ENCODE results near the gene CHRDL2. TPM values are rescaled to one million over a fixed set of nuclear protein-coding genes. Genes with fewer than 3 reads are reported as not detected.

Gene CHRDL2
- total and polyA plus RNA-seq, 2 donors = 0.69 to 72.8 TPM

DNA sequence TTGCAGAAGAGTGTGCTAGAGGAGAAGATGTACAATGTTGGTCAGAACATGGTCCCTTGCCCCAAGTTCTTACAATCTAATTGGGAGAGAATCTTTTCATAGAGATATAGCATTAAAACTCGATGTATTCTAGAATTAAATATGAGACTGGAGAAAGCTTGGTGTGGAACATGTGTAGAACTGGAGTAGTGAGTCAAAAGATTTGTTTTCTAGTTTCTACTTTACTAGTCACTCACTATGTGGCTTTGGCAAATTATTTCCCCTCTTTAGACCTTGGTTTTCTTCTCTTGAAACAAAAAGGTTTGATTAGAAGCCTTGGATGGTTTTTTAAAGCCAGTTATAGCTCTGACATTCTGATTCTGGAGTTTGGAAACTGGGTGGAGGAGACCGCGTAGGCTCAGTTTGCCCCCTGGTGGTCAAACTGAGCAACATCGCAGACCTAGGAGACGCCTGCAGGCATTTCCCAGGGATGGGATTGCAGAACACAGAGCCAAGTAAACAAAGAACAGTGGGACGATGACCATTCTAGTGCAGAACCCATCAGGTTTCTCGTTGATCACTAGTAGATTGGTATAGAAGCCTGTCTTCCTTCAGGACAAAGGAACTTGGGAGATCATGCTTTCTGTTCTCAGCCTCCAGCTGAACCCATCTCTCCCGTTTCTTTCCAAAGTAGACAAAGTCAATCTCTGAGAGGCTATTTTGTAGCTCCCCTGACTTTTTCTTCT is 8.5 kb upstream of the CHRDL2 start:
- Histone ChIP-seq H3K36me3 (ENCODE audit: insufficient read depth) (no peaks in the 10 kb centered on the region), H3K4me3 (ENCODE audit: low read depth, low read length) (no peak overlapping the region), H3K4me1 (ENCODE audit: insufficient read depth) (no peaks in the 10 kb centered on the region), H3K27ac (ENCODE audit: low read depth) (no peak overlapping the region)
- WGBS = 23% methylated on average over 8 of the region's 8 CpGs
- DNase-seq (ENCODE audit: extremely low spot score) = no peak

DNA sequence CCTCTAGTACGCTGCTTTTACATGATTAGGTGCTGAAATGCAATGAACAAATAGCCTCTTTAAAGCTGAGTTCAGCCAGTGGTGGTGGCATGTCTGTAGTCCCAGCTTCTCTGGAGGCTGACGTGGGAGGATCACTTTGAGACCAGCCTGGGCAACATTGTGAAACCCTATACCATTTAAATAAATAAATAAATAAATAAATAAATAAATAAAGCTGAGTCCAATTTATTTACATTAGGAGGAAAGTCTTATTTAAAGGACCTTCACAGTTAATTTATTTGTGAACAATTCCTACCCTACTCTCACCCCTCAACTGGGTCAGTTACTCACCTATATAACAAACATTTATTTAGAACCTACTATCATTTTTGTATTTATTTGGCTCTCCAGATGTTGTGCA is 4.8 kb upstream of the CHRDL2 start:
- WGBS = 92% methylated on average over 2 of the region's 2 CpGs
- no peak overlapping the region for H3K4me3 ChIP-seq (ENCODE audit: low read depth, low read length)
- H3K36me3 ChIP-seq (ENCODE audit: insufficient read depth) = no peaks in the 10 kb centered on the region
- no peaks in the 10 kb centered on the region for H3K4me1 ChIP-seq (ENCODE audit: insufficient read depth)
- no peak for DNase-seq (ENCODE audit: extremely low spot score)
- H3K27ac ChIP-seq (ENCODE audit: low read depth) = no peak overlapping the region

DNA sequence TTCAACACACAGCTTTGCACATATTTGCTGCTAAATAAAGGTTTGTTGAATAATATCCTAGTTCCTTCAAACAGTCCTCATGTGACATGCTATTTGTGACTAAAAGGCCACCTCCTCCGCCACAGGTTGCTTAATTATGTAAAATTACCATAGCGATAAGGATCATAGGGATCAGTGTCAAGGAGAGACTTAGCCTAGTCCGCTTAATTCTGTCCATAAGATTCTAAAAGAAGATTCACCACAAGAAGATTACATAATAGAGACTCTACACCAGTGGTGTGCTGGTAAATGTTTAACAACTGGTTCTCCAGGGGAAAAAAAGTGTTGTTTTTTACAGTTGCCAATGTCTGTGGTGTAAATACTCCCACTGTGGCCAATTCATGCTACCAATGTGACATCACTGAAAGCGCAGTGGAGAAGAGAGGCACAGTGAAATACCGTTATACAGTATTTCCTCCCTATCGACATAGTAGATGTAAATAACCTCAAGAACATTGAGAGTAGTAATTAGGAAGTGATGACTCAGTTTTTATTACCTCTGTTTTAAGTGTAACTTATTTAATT is 4.2 kb upstream of the CHRDL2 start:
- DNase-seq (ENCODE audit: extremely low spot score) = no peak
- Histone ChIP-seq H3K36me3 (ENCODE audit: insufficient read depth) (no peaks in the 10 kb centered on the region), H3K4me3 (ENCODE audit: low read depth, low read length) (no peak overlapping the region), H3K4me1 (ENCODE audit: insufficient read depth) (no peaks in the 10 kb centered on the region), H3K27ac (ENCODE audit: low read depth) (no peak overlapping the region)
- 90% methylated on average over 6 of the region's 6 CpGs for WGBS

DNA sequence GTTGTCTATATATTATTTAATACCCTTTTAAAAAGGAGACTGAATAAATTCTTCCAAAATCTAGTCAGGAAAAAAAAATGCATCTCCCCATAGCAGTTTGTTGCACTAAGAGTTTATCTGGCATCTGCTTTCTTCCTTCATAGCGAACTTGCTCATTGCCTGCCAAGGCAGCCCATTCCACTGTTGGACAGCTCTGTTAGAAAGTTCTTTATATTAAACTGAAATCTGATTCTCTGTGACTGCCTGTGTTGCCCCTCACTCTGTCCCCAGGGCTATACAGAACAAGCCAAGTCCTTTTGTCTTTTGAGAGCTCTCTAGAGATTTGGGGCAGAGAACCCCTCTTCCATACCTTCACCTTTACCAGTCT is 3.3 kb upstream of the CHRDL2 start:
- Histone ChIP-seq H3K27ac (ENCODE audit: low read depth) (no peak overlapping the region), H3K4me1 (ENCODE audit: insufficient read depth) (no peaks in the 10 kb centered on the region), H3K36me3 (ENCODE audit: insufficient read depth) (no peaks in the 10 kb centered on the region), H3K4me3 (ENCODE audit: low read depth, low read length) (no peak overlapping the region)
- 34% methylated on average over 1 of the region's 1 CpG for WGBS
- no peak for DNase-seq (ENCODE audit: extremely low spot score)

DNA sequence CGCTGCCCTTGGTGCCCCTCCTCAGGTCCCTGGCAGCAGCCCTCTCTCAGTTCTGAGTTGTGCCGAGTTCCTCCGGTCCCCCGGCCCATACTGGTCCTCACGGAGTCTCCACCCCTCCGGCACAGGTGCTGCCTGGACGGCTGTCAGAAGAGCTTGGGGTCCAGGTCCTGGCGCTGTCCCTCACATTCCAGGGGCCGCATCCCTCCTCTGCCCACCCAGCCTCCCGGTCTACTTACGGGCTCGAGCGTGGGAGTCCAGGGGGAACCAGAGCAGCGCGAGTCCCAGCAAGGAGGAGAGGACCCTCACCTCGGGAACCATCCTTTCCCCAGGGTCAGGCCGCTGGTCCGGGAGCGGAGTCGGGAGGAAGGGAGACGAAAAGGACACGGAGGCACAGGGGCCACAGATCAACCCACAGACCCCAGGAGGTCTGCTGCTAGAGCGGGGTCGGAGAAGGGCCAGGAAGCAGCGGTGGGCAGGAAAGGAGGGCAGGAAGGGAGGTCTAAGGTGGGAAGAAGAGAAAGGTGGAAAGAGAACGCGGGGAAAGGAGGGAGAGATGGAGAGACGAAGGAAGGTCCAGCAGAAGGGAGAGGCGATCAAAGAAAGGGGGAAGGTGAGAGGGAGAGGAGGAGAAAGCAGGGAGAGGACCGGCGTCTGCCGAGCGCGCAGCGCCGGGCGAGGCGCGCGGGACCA is 510 bp downstream of the CHRDL2 start:
- WGBS = 10% methylated on average over 40 of the region's 40 CpGs
- Histone ChIP-seq H3K4me3 (ENCODE audit: low read depth, low read length) (peak overlapping the region; percentile 23), H3K36me3 (ENCODE audit: insufficient read depth) (no peaks in the 10 kb centered on the region), H3K4me1 (ENCODE audit: insufficient read depth) (no peaks in the 10 kb centered on the region), H3K27ac (ENCODE audit: low read depth) (no peak overlapping the region)
- no peak for DNase-seq (ENCODE audit: extremely low spot score)

DNA sequence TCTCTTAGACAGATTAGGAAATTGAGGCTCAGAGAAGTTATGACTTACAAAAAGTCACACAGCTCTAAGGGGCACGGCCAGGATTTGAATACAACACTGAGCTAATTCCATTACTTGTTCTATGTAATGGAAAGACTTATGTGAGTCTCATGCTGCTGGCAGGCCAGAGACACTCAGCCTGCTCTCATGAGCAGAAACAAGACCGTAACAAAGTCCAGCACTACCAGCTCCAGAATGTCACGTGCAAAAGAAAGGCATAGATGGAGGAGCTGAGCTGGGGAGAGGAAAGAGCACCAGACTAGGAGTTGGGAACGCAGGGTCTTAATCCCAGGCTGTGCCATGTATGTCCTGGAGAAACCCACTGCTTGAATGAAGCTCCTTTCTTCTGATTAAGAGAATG is 1.8 kb downstream of the CHRDL2 start:
- DNase-seq (ENCODE audit: extremely low spot score) = no peak
- no peaks in the 10 kb centered on the region for H3K4me1 ChIP-seq (ENCODE audit: insufficient read depth)
- H3K4me3 ChIP-seq (ENCODE audit: low read depth, low read length) = no peak overlapping the region
- no peaks in the 10 kb centered on the region for H3K36me3 ChIP-seq (ENCODE audit: insufficient read depth)
- 82% methylated on average over 4 of the region's 4 CpGs for WGBS
- no peak overlapping the region for H3K27ac ChIP-seq (ENCODE audit: low read depth)

DNA sequence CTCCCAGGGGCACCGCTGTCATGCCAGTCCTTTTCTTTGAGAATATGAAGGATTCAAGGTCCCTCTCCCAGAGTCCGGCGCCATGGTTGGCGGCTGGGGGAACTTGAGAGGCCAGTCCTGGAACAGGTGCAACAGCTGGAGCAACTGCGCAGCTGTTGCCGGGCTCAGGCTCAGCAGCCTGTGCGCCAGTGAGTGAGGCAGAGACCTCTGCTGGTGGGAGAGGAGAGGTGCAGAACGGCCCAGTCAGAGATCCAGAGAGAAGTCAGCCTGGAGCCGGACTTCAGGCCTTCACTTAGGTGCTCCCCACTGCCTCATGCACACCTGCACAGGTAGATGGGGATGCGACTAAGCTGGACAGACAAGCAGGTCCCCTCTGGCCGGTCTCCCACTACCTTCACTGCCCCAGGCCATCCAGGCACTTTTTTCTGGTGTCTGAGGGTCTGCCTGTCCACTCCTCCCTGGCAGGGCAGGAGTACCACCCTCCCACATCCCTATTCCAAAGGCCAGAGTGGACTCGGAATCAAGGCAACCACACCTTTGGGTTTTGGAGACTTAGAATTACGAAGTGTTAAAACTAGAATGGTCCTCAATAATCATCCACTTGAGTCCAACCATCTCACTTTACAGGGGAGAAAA is 4.6 kb downstream of the CHRDL2 start:
- DNase-seq (ENCODE audit: extremely low spot score) = peak; percentile 20
- H3K36me3 ChIP-seq (ENCODE audit: insufficient read depth) = no peaks in the 10 kb centered on the region
- 13% methylated on average over 13 of the region's 13 CpGs for WGBS
- no peaks in the 10 kb centered on the region for H3K4me1 ChIP-seq (ENCODE audit: insufficient read depth)
- H3K27ac ChIP-seq (ENCODE audit: low read depth) = no peak overlapping the region
- H3K4me3 ChIP-seq (ENCODE audit: low read depth, low read length) = no peak overlapping the region

DNA sequence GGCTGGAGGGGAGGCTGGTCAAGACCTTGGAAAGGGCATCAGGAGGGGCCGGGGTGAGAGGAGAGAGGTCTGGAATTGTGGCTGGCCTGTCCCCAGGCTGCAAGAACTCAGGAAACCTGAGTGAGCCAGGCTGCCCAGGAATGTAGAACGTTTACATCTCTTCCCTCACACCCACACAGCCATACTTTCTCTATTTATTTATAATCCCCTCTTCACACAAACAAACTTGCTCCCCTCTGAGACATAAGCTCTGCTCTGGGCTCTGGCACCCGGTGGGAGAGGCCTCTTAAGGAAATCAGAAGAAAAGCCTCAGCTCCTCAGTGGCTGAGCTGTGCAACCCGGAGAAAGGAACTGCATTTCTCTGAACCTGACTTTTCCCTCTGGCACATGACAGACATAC is 5.5 kb downstream of the CHRDL2 start:
- Histone ChIP-seq H3K36me3 (ENCODE audit: insufficient read depth) (no peaks in the 10 kb centered on the region), H3K27ac (ENCODE audit: low read depth) (no peak overlapping the region), H3K4me1 (ENCODE audit: insufficient read depth) (peaks cover 2% of the 10 kb centered on the region), H3K4me3 (ENCODE audit: low read depth, low read length) (no peak overlapping the region)
- DNase-seq (ENCODE audit: extremely low spot score) = no peak
- WGBS = 36% methylated on average over 4 of the region's 4 CpGs

DNA sequence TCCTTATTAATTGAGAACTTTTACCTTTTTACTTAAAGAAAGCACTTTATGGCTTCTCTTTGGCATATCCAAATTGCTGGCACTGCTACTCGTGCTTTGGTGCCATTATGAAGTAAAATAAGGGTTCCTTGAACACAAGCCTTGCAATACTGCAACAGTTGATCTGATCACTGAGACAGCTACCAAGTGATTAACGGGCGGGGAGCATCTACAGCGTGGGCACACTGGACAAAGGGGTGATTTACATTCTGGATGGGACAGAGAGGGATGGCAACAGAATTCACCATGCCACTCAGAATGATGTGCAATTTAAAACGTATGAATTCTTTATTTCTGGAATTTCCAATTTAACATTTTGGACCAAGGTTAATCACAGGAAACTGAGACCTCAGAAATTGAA is 7.7 kb downstream of the CHRDL2 start:
- Histone ChIP-seq H3K36me3 (ENCODE audit: insufficient read depth) (no peaks in the 10 kb centered on the region), H3K4me1 (ENCODE audit: insufficient read depth) (peaks cover 2% of the 10 kb centered on the region), H3K4me3 (ENCODE audit: low read depth, low read length) (no peak overlapping the region), H3K27ac (ENCODE audit: low read depth) (no peak overlapping the region)
- no peak for DNase-seq (ENCODE audit: extremely low spot score)
- 89% methylated on average over 5 of the region's 5 CpGs for WGBS

DNA sequence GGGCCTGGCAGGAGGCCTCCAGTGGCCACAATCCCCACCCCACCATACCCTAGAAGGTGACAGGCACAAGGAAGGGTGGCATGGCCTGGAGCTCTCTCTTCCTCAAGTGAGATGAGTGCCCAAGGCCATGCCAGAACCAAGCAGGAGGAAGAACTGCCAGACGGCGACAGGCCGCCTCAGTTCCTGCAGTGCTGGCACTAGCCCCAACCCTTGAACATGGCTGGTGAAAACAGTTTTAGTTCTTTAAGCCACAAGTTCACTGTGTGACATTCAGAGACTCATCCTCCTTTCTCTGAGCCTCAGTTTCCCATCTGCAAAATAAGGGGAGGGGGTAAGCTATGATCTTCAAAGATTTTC is 9.8 kb downstream of the CHRDL2 start:
- Histone ChIP-seq H3K36me3 (ENCODE audit: insufficient read depth) (no peaks in the 10 kb centered on the region), H3K27ac (ENCODE audit: low read depth) (no peak overlapping the region), H3K4me1 (ENCODE audit: insufficient read depth) (peaks cover 2% of the 10 kb centered on the region), H3K4me3 (ENCODE audit: low read depth, low read length) (no peak overlapping the region)
- DNase-seq (ENCODE audit: extremely low spot score) = no peak
- 79% methylated on average over 3 of the region's 3 CpGs for WGBS

DNA sequence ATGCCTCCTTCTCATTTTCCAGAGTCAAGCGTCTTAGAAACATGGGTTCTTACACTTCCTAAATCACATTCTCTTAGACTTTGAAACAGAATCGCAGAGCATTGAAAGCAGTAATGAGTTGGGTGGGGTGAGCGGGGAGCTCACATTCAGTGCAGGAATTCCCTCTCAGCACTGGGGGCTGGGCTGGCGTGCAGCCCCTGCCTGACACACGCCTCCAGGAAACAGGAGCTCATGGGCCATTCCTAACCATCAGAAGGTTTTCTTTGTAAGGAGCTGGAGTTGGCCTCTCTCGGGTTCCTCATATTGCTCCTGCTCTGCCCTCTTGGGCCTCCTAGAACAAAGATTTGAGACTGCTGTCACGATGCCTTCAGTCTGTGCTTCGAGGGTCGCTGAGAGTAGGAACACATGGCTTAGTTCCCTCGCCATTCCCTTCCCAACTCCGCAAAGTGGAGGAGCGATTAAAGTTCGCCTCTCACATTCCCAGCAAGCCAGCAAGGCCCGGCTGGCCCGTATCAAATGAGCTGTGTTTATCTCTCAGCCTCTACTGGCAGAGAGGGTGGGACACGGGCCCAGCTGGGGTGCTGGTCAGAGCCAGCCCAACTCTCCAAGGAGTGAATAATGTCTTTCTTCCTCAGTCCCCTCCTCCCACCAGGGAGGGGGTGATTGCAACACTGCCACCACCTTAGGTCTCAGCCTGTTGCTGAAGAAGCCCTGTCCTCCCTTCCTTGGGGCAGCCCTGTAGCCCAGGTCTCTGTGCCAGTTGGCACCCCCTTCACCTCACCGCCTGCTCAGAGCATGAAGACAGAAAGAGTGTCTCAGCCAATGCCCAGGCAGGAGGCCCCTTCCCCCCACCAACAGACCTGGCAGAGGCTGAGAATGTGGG is 10.4 kb downstream of the CHRDL2 start:
- Histone ChIP-seq H3K4me3 (ENCODE audit: low read depth, low read length) (no peak overlapping the region), H3K27ac (ENCODE audit: low read depth) (peak overlapping the region; percentile 54), H3K4me1 (ENCODE audit: insufficient read depth) (peaks cover 2% of the 10 kb centered on the region), H3K36me3 (ENCODE audit: insufficient read depth) (no peaks in the 10 kb centered on the region)
- WGBS = 24% methylated on average over 17 of the region's 17 CpGs
- no peak for DNase-seq (ENCODE audit: extremely low spot score)

DNA sequence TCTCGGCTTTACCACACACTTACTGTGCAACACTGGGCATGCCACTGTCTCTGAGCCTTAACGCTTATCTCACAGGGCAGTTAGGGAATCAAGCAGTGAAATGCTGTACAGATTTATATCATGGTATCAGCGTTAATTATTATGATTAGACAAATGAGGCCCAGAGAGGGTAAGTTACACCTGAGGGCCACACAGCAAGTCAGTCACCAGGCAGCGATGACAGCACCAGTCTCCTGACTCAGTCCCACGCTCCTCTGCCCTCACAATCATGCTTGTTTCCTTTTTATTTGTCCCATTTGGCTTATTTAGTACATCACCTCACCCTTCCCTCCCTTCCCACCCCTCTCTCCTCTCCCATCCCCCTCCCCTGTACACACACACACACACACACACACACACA is 12.2 kb downstream of the CHRDL2 start:
- no peak overlapping the region for H3K27ac ChIP-seq (ENCODE audit: low read depth)
- WGBS = 85% methylated on average over 5 of the region's 5 CpGs

DNA sequence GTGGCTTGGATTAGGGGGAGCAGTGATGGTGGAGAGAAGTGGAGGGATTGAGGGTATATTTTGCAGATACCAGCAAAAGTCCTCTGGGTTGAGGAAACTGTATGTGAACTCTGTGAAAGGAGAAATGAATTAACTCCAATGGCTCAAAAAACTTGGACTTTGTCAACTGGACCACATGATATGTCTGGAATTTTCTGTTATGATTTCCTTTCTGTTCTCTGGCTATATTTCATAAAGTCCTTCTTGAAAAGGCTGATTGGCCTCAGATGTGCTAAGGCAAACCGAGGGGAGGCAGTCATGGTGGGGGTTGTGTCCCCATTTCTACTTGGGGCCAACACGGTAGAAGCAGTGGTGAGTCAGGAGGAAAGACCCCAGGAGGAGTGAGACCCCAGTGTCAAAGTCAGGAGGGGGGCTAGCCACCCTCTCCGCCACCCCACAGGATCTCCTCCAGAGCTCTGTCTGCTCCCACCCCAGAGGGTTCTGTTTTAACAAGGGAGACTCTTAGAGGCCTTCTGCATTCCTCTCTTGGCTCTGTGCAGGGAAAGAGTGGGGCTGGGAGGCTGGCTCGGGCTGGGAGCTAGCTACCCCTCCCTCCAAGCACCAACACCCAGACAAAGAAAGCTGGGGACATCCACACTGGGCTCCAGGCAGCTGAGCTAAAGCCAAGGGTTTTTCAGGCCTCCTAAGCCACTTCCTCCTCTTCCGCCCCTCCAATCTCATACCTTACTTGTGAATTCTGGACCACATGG is 13.8 kb downstream of the CHRDL2 start:
- DNase-seq (ENCODE audit: extremely low spot score) = no peak
- no peak overlapping the region for H3K4me3 ChIP-seq (ENCODE audit: low read depth, low read length)
- peaks cover 2% of the 10 kb centered on the region for H3K4me1 ChIP-seq (ENCODE audit: insufficient read depth)
- no peak overlapping the region for H3K27ac ChIP-seq (ENCODE audit: low read depth)
- no peaks in the 10 kb centered on the region for H3K36me3 ChIP-seq (ENCODE audit: insufficient read depth)
- WGBS = 43% methylated on average over 5 of the region's 5 CpGs

More for the DNA sequence above, 12.2 kb downstream of the CHRDL2 start:
- H3K36me3 ChIP-seq (ENCODE audit: insufficient read depth) = no peaks in the 10 kb centered on the region
- no peak for DNase-seq (ENCODE audit: extremely low spot score)
- no peak overlapping the region for H3K4me3 ChIP-seq (ENCODE audit: low read depth, low read length)
- H3K4me1 ChIP-seq (ENCODE audit: insufficient read depth) = peaks cover 2% of the 10 kb centered on the region
